GM23338 (cell line): Measurements from ENCODE around the gene IPO8. TPM values are rescaled to one million over a fixed set of nuclear protein-coding genes. Genes with fewer than 3 reads are reported as not detected.

Experiments
- ATAC-seq: fragments of 200-7000 bp; cut with Tn5 transposase; 3 replicates; pipeline ENCODE4 v1.9.1; 2020
- DNase-seq: peaks from one replicate; pipeline ENCODE4 v3.0.0-alpha.2; 2015; ENCODE audit warnings: low spot score
- H2AFZ ChIP-seq: fragments of 200-600 bp; sonication (generic); 2 replicates; pipeline ENCODE4 v1.8.0; 2016; ENCODE audit warnings: antibody characterized with exemption, mild to moderate bottlenecking, moderate library complexity
- H3F3A ChIP-seq: fragments of 200-600 bp; sonication (generic); replicated peaks from 2 replicates; pipeline ENCODE4 v1.8.0; 2017; ENCODE audit warnings: antibody characterized with exemption, mixed run types, low read depth
- H3K27ac ChIP-seq: fragments of 200-600 bp; sonication (generic); 2 replicates; pipeline ENCODE4 v1.6.1; 2016; ENCODE audit warnings: low read depth
- H3K27me3 ChIP-seq: fragments of 200-600 bp; sonication (generic); 2 replicates; pipeline ENCODE4 v1.8.0; 2016; ENCODE audit warnings: mild to moderate bottlenecking, mixed run types, moderate library complexity; ENCODE audit not compliant: insufficient read depth
- H3K36me3 ChIP-seq: fragments of 200-600 bp; sonication (generic); 2 replicates; pipeline ENCODE4 v1.8.0; 2016; ENCODE audit warnings: mild to moderate bottlenecking; ENCODE audit not compliant: insufficient read depth
- H3K4me1 ChIP-seq: fragments of 200-600 bp; sonication (generic); 2 replicates; pipeline ENCODE4 v1.8.0; 2016; ENCODE audit warnings: mild to moderate bottlenecking, moderate library complexity; ENCODE audit not compliant: insufficient read depth
- H3K4me2 ChIP-seq: fragments of 200-600 bp; sonication (generic); 2 replicates; pipeline ENCODE4 v1.7.1; 2017; ENCODE audit warnings: mixed run types
- H3K4me3 ChIP-seq: fragments of 200-600 bp; sonication (generic); 2 replicates; pipeline ENCODE4 v1.6.1; 2016; ENCODE audit warnings: mixed run types
- H3K79me2 ChIP-seq: fragments of 200-600 bp; sonication (generic); replicated peaks from 2 replicates; pipeline ENCODE4 v1.8.0; 2017; ENCODE audit warnings: mild to moderate bottlenecking; ENCODE audit not compliant: insufficient read depth
- H3K9me2 ChIP-seq: fragments of 200-600 bp; sonication (generic); 2 replicates; pipeline ENCODE4 v1.8.0; 2017; ENCODE audit not compliant: insufficient read depth
- H4K20me1 ChIP-seq: fragments of 200-600 bp; sonication (generic); replicated peaks from 2 replicates; pipeline ENCODE4 v1.8.0; 2017; ENCODE audit warnings: mild to moderate bottlenecking; ENCODE audit not compliant: insufficient read depth
- H3K27ac Mint-ChIP-seq: 2 replicates; pipeline ENCODE4 v1.8.0; 2020; ENCODE audit warnings: inconsistent platforms, mild to moderate bottlenecking, moderate library complexity, mixed read lengths
- H3K27me3 Mint-ChIP-seq: 3 replicates; pipeline ENCODE4 v1.8.0; 2022; ENCODE audit warnings: low read depth, mild to moderate bottlenecking, moderate library complexity, mixed read lengths, inconsistent platforms; ENCODE audit not compliant: insufficient read depth, poor library complexity
- H3K36me3 Mint-ChIP-seq: 3 replicates; pipeline ENCODE4 v1.8.0; 2021; ENCODE audit warnings: low read depth, mild to moderate bottlenecking, inconsistent platforms, moderate library complexity, mixed read lengths
- H3K4me1 Mint-ChIP-seq: 3 replicates; pipeline ENCODE4 v1.8.0; 2020; ENCODE audit warnings: mild to moderate bottlenecking, inconsistent platforms, mixed read lengths
- H3K4me3 Mint-ChIP-seq: 3 replicates; pipeline ENCODE4 v1.8.0; 2021; ENCODE audit warnings: moderate library complexity, mild to moderate bottlenecking, inconsistent platforms, mixed read lengths
- H3K9me3 Mint-ChIP-seq: 3 replicates; pipeline ENCODE4 v1.8.0; 2020; ENCODE audit warnings: moderate library complexity, mild to moderate bottlenecking, inconsistent platforms, mixed read lengths
- CREB1 ChIP-seq: fragments of 250-450 bp; sonication (Bioruptor Pico); IDR thresholded peaks from 2 replicates; pipeline ENCODE4 v1.5.0; 2020; ENCODE audit warnings: low read depth, mild to moderate bottlenecking, moderate library complexity
- EZH2 ChIP-seq: fragments of 200-600 bp; sonication (generic); IDR thresholded peaks from one replicate; pipeline ENCODE4 v1.8.0; 2017; ENCODE audit warnings: antibody characterized with exemption, mild to moderate bottlenecking, low read depth; ENCODE audit not compliant: unreplicated experiment
- JUNB ChIP-seq: IDR thresholded peaks from one replicate; pipeline ENCODE4 v1.6.1; 2016; ENCODE audit warnings: antibody characterized with exemption; ENCODE audit not compliant: unreplicated experiment
- NANOG ChIP-seq: IDR thresholded peaks from 2 replicates; pipeline ENCODE4 v1.6.1; 2016; ENCODE audit warnings: antibody characterized with exemption, borderline replicate concordance
- POLR2AphosphoS5 ChIP-seq: IDR thresholded peaks from 2 replicates; pipeline ENCODE4 v1.6.1; 2016; ENCODE audit warnings: antibody characterized with exemption, low read depth
- STAT1 ChIP-seq: IDR thresholded peaks from one replicate; pipeline ENCODE4 v1.6.1; 2016; ENCODE audit warnings: antibody characterized with exemption; ENCODE audit not compliant: unreplicated experiment
- ZNF114 ChIP-seq: fragments of 250-450 bp; sonication (Bioruptor Pico); IDR thresholded peaks from 2 replicates; pipeline ENCODE4 v1.5.0; 2020; ENCODE audit warnings: mild to moderate bottlenecking, moderate library complexity
- ZNF331 ChIP-seq: fragments of 250-450 bp; sonication (Bioruptor Pico); IDR thresholded peaks from 2 replicates; pipeline ENCODE4 v1.5.0; 2020; ENCODE audit warnings: low read depth, mild to moderate bottlenecking, moderate library complexity
- polyA plus RNA-seq: library from polyadenylated mRNA; unstranded; fragments of >200 nt; fragmentation: Nextera tagmentation; extraction: Ambion mirVana; gene quantifications from 2 replicates; pipeline ENCODE4 v1.2.1, GENCODE V29; 2016
- total RNA-seq: library from RNA; depleted of rRNA; stranded (reverse); fragments of >200 nt; shearing (Covaris generic); gene quantifications from 2 replicates; pipeline ENCODE4 v1.2.3, GENCODE V29; 2014
- TF ChIP-seq, protein P1 (sequence below): fragments of 250-450 bp; sonication (Bioruptor Pico); IDR thresholded peaks from 2 replicates; pipeline ENCODE4 v1.5.0; 2020; ENCODE audit warnings: mild to moderate bottlenecking, moderate library complexity
- TF ChIP-seq, protein P2 (sequence below): IDR thresholded peaks from 2 replicates; pipeline ENCODE4 v1.6.1; 2016; ENCODE audit warnings: antibody characterized with exemption
- TF ChIP-seq, protein P3 (sequence below), 2 experiments: fragments of 200-600 bp in 1 of 2; sonication (generic) in 1 of 2; conservative IDR thresholded peaks; 2 replicates each; pipeline versions ENCODE4 v1.5.1 to v1.6.1; 2016 to 2017; ENCODE audit warnings: antibody characterized with exemption in 2 of 2, low read depth in 2 of 2, mild to moderate bottlenecking in 2 of 2, moderate library complexity in 1 of 2
- TF ChIP-seq, protein P4 (sequence below): IDR thresholded peaks from one replicate; pipeline ENCODE4 v1.6.1; 2018; ENCODE audit warnings: antibody characterized with exemption; ENCODE audit not compliant: unreplicated experiment

Gene IPO8
- total and polyA plus RNA-seq, 2 experiments from 2014 or later, result 13.4 to 53.6 TPM

DNA sequence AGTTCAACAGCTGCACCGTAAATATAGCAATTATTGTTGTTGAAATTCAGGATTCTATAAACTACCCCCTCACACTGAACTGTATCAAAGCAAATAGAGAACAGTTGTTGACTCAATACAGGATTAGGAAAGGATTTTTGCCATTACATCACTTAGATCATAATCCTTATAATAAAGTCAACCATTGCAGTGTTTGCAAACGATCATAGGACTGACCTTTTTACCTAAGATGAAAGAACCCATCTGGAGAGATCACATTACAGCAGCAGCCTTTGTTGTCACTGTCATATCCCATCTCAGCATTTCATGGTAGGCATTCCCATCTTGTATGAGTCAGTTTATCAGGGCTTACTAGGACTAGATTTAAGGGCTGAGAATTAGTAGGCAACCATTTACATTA lies 96.1 kb downstream of the IPO8 start (continued):
- TF ChIP-seq, protein P1, sequence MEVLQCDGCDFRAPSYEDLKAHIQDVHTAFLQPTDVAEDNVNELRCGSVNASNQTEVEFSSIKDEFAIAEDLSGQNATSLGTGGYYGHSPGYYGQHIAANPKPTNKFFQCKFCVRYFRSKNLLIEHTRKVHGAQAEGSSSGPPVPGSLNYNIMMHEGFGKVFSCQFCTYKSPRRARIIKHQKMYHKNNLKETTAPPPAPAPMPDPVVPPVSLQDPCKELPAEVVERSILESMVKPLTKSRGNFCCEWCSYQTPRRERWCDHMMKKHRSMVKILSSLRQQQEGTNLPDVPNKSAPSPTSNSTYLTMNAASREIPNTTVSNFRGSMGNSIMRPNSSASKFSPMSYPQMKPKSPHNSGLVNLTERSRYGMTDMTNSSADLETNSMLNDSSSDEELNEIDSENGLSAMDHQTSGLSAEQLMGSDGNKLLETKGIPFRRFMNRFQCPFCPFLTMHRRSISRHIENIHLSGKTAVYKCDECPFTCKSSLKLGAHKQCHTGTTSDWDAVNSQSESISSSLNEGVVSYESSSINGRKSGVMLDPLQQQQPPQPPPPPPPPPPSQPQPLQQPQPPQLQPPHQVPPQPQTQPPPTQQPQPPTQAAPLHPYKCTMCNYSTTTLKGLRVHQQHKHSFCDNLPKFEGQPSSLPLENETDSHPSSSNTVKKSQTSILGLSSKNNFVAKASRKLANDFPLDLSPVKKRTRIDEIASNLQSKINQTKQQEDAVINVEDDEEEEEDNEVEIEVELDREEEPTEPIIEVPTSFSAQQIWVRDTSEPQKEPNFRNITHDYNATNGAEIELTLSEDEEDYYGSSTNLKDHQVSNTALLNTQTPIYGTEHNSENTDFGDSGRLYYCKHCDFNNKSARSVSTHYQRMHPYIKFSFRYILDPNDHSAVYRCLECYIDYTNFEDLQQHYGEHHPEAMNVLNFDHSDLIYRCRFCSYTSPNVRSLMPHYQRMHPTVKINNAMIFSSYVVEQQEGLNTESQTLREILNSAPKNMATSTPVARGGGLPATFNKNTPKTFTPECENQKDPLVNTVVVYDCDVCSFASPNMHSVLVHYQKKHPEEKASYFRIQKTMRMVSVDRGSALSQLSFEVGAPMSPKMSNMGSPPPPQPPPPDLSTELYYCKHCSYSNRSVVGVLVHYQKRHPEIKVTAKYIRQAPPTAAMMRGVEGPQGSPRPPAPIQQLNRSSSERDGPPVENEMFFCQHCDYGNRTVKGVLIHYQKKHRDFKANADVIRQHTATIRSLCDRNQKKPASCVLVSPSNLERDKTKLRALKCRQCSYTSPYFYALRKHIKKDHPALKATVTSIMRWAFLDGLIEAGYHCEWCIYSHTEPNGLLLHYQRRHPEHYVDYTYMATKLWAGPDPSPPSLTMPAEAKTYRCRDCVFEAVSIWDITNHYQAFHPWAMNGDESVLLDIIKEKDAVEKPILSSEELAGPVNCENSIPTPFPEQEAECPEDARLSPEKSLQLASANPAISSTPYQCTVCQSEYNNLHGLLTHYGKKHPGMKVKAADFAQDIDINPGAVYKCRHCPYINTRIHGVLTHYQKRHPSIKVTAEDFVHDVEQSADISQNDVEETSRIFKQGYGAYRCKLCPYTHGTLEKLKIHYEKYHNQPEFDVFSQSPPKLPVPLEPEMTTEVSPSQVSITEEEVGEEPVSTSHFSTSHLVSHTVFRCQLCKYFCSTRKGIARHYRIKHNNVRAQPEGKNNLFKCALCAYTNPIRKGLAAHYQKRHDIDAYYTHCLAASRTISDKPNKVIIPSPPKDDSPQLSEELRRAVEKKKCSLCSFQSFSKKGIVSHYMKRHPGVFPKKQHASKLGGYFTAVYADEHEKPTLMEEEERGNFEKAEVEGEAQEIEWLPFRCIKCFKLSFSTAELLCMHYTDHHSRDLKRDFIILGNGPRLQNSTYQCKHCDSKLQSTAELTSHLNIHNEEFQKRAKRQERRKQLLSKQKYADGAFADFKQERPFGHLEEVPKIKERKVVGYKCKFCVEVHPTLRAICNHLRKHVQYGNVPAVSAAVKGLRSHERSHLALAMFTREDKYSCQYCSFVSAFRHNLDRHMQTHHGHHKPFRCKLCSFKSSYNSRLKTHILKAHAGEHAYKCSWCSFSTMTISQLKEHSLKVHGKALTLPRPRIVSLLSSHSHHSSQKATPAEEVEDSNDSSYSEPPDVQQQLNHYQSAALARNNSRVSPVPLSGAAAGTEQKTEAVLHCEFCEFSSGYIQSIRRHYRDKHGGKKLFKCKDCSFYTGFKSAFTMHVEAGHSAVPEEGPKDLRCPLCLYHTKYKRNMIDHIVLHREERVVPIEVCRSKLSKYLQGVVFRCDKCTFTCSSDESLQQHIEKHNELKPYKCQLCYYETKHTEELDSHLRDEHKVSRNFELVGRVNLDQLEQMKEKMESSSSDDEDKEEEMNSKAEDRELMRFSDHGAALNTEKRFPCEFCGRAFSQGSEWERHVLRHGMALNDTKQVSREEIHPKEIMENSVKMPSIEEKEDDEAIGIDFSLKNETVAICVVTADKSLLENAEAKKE, result no peak
- TF ChIP-seq JUNB (no peak), POLR2AphosphoS5 (no peak), ZNF331 (CRISPR knock-in tag) (no peak), NANOG (no peak), STAT1 (no peak)
- TF ChIP-seq, protein P2, sequence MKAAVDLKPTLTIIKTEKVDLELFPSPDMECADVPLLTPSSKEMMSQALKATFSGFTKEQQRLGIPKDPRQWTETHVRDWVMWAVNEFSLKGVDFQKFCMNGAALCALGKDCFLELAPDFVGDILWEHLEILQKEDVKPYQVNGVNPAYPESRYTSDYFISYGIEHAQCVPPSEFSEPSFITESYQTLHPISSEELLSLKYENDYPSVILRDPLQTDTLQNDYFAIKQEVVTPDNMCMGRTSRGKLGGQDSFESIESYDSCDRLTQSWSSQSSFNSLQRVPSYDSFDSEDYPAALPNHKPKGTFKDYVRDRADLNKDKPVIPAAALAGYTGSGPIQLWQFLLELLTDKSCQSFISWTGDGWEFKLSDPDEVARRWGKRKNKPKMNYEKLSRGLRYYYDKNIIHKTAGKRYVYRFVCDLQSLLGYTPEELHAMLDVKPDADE, result no peak

DNA sequence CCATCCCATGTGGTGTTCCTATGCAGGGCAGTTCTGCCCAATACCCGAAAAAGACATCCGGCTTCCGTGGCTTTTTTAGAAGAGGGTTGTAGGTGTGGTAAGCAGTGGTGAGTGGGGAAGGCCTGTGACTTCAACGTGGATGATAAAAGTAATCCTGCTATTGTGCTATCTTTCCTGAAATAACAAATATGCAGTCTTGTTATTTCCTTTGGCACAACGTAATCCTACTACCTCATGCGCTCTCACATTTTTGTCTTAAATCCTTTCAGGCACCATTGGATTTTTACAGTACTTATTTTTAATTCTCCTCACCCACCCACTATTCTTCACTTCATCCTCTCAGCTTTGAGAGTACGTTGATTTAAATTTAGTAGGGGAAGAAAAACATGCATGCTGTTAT lies 96.8 kb downstream of the IPO8 start:
- Histone ChIP-seq H3K27me3 (no peaks in the 10 kb centered on the region), H4K20me1 (no peaks in the 10 kb centered on the region), H3K4me2 (no peak overlapping the region), H2AFZ (no peak overlapping the region), H3K36me3 (no peaks in the 10 kb centered on the region), H3K4me3 (no peak overlapping the region), H3K27ac (no peak overlapping the region), H3K4me1 (0 out of 2 replicates have a peak, but pooled peaks cover under 1% of the 10 kb centered on the region), H3F3A (no peaks in the 10 kb centered on the region), H3K9me2 (no peaks in the 10 kb centered on the region), H3K79me2 (no peaks in the 10 kb centered on the region)
- DNase-seq (no peak), ATAC-seq (no peak)
- no peak for TF ChIP-seq ZNF114
- TF ChIP-seq POLR2AphosphoS5, result no peak
- TF ChIP-seq, protein P3, sequence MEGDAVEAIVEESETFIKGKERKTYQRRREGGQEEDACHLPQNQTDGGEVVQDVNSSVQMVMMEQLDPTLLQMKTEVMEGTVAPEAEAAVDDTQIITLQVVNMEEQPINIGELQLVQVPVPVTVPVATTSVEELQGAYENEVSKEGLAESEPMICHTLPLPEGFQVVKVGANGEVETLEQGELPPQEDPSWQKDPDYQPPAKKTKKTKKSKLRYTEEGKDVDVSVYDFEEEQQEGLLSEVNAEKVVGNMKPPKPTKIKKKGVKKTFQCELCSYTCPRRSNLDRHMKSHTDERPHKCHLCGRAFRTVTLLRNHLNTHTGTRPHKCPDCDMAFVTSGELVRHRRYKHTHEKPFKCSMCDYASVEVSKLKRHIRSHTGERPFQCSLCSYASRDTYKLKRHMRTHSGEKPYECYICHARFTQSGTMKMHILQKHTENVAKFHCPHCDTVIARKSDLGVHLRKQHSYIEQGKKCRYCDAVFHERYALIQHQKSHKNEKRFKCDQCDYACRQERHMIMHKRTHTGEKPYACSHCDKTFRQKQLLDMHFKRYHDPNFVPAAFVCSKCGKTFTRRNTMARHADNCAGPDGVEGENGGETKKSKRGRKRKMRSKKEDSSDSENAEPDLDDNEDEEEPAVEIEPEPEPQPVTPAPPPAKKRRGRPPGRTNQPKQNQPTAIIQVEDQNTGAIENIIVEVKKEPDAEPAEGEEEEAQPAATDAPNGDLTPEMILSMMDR (conservative IDR thresholded peaks at IDR 0.05; ENCODE audit: low read depth in 2 of 2), result no peak
- no peak for TF ChIP-seq STAT1
- no peak for TF ChIP-seq CREB1 (CRISPR knock-in tag)
- TF ChIP-seq JUNB, result no peak
- TF ChIP-seq, protein P4, sequence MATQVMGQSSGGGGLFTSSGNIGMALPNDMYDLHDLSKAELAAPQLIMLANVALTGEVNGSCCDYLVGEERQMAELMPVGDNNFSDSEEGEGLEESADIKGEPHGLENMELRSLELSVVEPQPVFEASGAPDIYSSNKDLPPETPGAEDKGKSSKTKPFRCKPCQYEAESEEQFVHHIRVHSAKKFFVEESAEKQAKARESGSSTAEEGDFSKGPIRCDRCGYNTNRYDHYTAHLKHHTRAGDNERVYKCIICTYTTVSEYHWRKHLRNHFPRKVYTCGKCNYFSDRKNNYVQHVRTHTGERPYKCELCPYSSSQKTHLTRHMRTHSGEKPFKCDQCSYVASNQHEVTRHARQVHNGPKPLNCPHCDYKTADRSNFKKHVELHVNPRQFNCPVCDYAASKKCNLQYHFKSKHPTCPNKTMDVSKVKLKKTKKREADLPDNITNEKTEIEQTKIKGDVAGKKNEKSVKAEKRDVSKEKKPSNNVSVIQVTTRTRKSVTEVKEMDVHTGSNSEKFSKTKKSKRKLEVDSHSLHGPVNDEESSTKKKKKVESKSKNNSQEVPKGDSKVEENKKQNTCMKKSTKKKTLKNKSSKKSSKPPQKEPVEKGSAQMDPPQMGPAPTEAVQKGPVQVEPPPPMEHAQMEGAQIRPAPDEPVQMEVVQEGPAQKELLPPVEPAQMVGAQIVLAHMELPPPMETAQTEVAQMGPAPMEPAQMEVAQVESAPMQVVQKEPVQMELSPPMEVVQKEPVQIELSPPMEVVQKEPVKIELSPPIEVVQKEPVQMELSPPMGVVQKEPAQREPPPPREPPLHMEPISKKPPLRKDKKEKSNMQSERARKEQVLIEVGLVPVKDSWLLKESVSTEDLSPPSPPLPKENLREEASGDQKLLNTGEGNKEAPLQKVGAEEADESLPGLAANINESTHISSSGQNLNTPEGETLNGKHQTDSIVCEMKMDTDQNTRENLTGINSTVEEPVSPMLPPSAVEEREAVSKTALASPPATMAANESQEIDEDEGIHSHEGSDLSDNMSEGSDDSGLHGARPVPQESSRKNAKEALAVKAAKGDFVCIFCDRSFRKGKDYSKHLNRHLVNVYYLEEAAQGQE, result no peak
- no peak for TF ChIP-seq ZNF331 (CRISPR knock-in tag)
- no peak for TF ChIP-seq NANOG
- no peak for TF ChIP-seq EZH2
- Mint-ChIP-seq H3K4me1 (peaks cover 2% of the 10 kb centered on the region; the same call in 2 of the 3 replicates), H3K9me3 (peaks cover 33% of the 10 kb centered on the region), H3K4me3 (no peak overlapping the region), H3K27me3 (peaks cover 3% of the 10 kb centered on the region), H3K36me3 (peaks cover 12% of the 10 kb centered on the region), H3K27ac (no peak overlapping the region)
